ENCODE data around the gene SLC39A7.

The SLC39A7 gene

DNA sequence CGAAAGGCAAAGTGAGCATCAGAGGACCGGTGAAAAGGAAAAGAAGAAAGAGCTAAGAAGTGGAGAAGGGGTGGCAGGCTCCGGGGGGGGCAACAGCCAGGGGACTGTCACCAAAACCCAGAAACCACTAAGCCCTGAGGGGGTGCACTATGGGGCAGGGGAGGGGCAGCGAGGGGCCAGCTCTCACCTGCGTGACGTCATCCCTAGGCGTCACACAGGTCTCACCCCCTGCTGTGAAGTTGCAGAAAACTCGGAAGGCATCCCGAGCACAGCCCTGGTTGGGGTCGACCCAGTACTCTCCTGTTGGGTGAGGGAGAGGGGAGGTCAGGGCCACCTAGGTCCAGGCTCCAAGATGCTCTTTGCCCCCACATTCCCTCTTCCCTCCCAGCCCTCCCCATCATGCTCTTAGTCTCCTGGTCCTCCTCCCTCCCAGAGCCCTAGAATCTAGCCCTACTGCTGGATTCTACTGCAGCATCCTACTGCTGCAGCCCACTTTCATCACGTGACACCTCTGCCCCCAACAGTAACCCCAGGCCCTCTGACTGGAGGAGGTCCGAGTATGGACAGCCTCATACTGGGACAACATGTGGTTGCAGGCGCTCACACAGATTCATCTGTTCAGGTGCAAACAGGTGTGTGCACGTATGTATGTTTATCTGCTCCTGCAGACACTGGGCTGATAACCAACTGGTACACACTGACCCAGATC is 35.8 kb upstream of the SLC39A7 start:
- Histone ChIP-seq H3K4me3 (no peak overlapping the region), H3K27ac (no peak overlapping the region), H3K4me1 (peaks cover 0 to 20% (median 14%) of the 10 kb centered on the region in 4 donors), H3K27me3 (no peaks in the 10 kb centered on the region), H3K9me3 (no peaks in the 10 kb centered on the region), H3K36me3 (no peaks in the 10 kb centered on the region)
- TF ChIP-seq, protein P1, sequence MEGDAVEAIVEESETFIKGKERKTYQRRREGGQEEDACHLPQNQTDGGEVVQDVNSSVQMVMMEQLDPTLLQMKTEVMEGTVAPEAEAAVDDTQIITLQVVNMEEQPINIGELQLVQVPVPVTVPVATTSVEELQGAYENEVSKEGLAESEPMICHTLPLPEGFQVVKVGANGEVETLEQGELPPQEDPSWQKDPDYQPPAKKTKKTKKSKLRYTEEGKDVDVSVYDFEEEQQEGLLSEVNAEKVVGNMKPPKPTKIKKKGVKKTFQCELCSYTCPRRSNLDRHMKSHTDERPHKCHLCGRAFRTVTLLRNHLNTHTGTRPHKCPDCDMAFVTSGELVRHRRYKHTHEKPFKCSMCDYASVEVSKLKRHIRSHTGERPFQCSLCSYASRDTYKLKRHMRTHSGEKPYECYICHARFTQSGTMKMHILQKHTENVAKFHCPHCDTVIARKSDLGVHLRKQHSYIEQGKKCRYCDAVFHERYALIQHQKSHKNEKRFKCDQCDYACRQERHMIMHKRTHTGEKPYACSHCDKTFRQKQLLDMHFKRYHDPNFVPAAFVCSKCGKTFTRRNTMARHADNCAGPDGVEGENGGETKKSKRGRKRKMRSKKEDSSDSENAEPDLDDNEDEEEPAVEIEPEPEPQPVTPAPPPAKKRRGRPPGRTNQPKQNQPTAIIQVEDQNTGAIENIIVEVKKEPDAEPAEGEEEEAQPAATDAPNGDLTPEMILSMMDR (IDR thresholded peaks at IDR 0.05), result no peak
- intact Hi-C loops (cut with DNase I; ENCODE audit: low total_unique reads), result loop anchor here (5.0 kb wide), 2 partner anchors 32 to 82 kb away; no protein-coding TSS in a partner anchor
- DNase-seq, result no peak

DNA sequence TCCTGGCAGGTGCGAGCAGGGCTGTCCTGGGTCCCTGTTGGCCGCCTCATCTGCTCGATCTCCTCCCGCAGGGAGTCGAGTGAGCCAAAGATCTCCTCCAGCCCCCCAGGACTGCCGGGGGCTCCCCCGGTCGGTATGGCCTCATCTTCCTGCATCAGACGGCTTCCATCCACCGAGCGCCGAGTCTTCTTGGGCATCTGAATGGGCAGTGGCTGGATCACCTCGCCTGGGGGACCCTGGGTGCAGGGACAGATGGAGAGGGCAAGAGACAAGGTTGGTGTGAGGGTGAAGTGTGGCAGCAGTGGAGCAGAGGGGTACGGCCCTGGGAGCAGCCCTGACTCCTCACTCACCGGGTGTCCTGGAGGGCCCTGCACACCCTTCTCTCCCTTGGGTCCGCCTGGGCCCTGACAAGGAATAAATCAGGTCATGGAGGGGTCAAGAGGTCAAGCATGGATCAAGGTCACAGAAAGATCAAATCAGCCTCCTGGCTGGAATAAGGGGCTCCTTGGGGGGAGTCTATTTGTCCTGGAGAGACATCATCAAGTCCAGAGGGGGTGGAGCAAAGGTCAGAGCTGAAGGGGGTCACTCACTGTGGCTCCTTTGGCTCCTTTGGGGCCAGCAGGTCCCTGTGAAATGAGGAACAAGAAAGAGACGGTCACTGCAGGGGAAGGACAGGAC is 34.9 kb upstream of the SLC39A7 start:
- H3K4me3 ChIP-seq, result no peak overlapping the region
- TF ChIP-seq, protein P1 (IDR thresholded peaks at IDR 0.05), result no peak
- no peak for DNase-seq
- no peaks in the 10 kb centered on the region for H3K27me3 ChIP-seq
- H3K9me3 ChIP-seq, result no peaks in the 10 kb centered on the region
- no peak overlapping the region for H3K27ac ChIP-seq
- intact Hi-C loops (cut with DNase I; ENCODE audit: low total_unique reads), result no loop called here
- no peaks in the 10 kb centered on the region for H3K36me3 ChIP-seq
- peaks cover 0 to 15% (median 13%) of the 10 kb centered on the region in 4 donors for H3K4me1 ChIP-seq

DNA sequence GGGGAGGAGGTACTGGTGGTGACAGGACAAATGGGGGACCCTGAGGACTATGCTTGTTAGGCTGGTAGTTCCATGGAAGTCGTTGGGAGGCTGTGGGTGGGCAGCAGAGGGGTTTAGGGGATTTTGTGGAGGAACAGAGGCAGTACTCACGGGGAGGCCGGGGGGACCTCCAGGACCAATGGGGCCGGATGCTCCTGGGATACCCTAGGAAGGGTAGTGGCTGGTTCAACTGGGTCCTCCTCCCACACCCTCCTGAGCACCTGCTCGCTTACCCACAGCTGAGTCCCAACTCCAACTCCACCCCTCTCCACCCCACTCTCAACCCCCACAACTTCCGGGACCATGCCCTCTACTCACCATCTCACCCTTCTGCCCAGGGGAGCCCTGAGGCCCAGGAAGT is 34.3 kb upstream of the SLC39A7 start:
- H3K4me3 ChIP-seq, result no peak overlapping the region
- intact Hi-C loops (cut with DNase I; ENCODE audit: low total_unique reads), result no loop called here

DNA sequence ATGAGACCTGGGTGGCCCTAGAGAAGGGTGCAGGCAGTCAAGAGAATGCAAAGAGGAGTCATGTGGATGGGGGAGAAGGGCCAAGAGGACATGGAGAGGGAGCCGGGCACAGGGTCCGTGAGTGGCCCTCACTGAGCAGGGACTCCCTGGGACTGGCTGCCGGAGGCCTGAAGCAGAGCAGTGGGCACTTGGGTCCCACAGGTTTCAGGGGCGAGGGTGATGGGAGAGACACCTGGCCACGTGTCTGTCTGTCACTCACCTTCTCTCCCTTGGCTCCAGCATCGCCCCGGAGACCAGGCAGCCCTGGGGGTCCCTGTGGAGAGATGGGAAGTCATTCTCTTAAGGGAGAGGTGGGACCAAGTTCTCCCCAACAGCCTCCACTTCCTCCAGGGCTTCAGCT is 33.9 kb upstream of the SLC39A7 start:
- no peak for DNase-seq
- no peaks in the 10 kb centered on the region for H3K9me3 ChIP-seq
- TF ChIP-seq, protein P1 (IDR thresholded peaks at IDR 0.05), result no peak
- H3K27ac ChIP-seq, result no peak overlapping the region
- H3K36me3 ChIP-seq, result no peaks in the 10 kb centered on the region
- no peak overlapping the region for H3K4me3 ChIP-seq
- peaks cover 0 to 4% (median 3%) of the 10 kb centered on the region in 4 donors for H3K4me1 ChIP-seq
- intact Hi-C loops (cut with DNase I; ENCODE audit: low total_unique reads), result no loop called here
- H3K27me3 ChIP-seq, result no peaks in the 10 kb centered on the region

More for the DNA sequence above, 34.3 kb upstream of the SLC39A7 start:
- Histone ChIP-seq H3K9me3 (no peaks in the 10 kb centered on the region), H3K4me1 (peaks cover 0 to 9% (median 7%) of the 10 kb centered on the region in 4 donors), H3K27me3 (no peaks in the 10 kb centered on the region), H3K36me3 (no peaks in the 10 kb centered on the region), H3K27ac (no peak overlapping the region)
- TF ChIP-seq, protein P1 (IDR thresholded peaks at IDR 0.05), result no peak
- no peak for DNase-seq

DNA sequence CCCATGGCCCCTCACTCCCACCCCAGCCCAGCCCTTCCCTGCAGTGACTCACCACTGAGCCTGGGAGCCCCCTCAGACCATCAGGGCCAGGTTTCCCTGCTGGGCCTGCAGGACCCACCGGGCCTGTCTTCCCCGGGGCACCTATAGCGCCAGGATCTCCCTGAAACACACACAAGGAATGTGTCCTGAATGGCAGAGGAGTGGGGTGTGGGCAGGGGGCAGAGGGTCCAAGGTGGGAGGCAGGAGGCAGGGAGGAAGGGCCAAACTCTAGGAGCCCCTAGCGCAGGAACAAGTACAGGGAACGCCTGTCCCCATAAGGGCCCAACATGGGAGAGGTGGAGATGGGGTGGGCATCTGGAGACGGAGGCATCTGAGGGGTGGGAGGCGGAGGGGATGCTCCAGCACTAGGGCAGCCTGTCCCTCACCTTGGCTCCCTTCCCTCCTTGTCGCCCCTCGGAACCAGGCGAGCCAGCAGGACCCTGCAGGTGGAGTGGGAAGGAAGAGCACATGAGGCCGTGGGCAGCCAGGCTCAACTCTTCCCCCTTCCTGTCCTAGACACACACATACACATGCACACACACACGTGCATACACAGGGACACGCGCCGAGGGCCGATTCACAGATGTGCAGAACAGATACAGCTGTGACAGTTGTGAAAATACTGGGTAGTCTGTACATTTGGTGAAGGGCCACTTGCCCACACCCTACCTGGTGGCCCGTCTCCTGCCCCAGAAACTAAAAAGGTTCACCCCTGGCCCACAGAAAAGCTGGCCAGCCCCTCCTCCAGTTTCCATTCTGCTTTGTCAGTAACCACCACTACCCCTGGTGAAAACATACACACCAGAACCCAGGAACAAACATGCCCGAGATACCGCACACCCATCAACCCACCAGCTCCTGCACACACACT is 33.0 kb upstream of the SLC39A7 start:
- Histone ChIP-seq H3K4me1 (no peaks in the 10 kb centered on the region), H3K27me3 (no peaks in the 10 kb centered on the region), H3K9me3 (no peaks in the 10 kb centered on the region), H3K27ac (no peak overlapping the region), H3K36me3 (no peaks in the 10 kb centered on the region), H3K4me3 (no peak overlapping the region)
- intact Hi-C loops (cut with DNase I; ENCODE audit: low total_unique reads), result no loop called here
- no peak for DNase-seq
- TF ChIP-seq, protein P1 (IDR thresholded peaks at IDR 0.05), result no peak
